ENCODE data around the gene RPL10.

GRCh38 chrX:154403192-154403591 is 5.0 kb downstream of the RPL10 start:
- TF ChIP-seq CTCF (IDR thresholded peaks at IDR 0.05) (no peak), POLR2A (IDR thresholded peaks at IDR 0.05) (no peak)

All from thyroid gland (tissue), 4 donors.